Measurements from ENCODE around the gene MED12L. TPM values are rescaled to one million over a fixed set of nuclear protein-coding genes. Genes with fewer than 3 reads are reported as not detected.

MED12L gene
- total RNA-seq, 4 donors from 2014 or later = 0.08 to 1.5 (median 0.19) TPM

GRCh38 chr3:151293127-151293526, 207.7 kb downstream of the MED12L start:
- Histone ChIP-seq H3K4me1 (no peaks in the 10 kb centered on the region), H3K27ac (no peak overlapping the region), H3K9me3 (no peaks in the 10 kb centered on the region), H3K27me3 (no peaks in the 10 kb centered on the region), H3K36me3 (peaks cover 0 to 49% (median 0%) of the 10 kb centered on the region in 3 donors), H3K4me3 (no peak overlapping the region)
- intact Hi-C loops (cut with DNase I) = no loop called here
- DNase-seq = no peak
- TF ChIP-seq CTCF (IDR thresholded peaks at IDR 0.05) (no peak), POLR2A (IDR thresholded peaks at IDR 0.05) (no peak)
- WGBS, 2 donors = 40 to 56% methylated on average over 6 of the region's 6 CpGs

- WGBS, 2 donors = 67 to 88% methylated on average over 3 of the region's 3 CpGs
- TF ChIP-seq POLR2A (IDR thresholded peaks at IDR 0.05) (no peak), CTCF (IDR thresholded peaks at IDR 0.05) (no peak)
- Histone ChIP-seq H3K27ac (no peak overlapping the region), H3K27me3 (no peaks in the 10 kb centered on the region), H3K36me3 (peaks cover 0 to 78% (median 0%) of the 10 kb centered on the region in 3 donors), H3K9me3 (no peaks in the 10 kb centered on the region), H3K4me1 (peaks cover 0 to under 1% (median 0%) of the 10 kb centered on the region in 3 donors), H3K4me3 (no peak overlapping the region)
- intact Hi-C loops (cut with DNase I) = no loop called here
- no peak for DNase-seq
Observed at GRCh38 chr3:151296226-151296625, 210.8 kb downstream of the MED12L start.

- intact Hi-C loops (cut with DNase I) = no loop called here
- no peak overlapping the region for H3K27ac ChIP-seq
- no peak for TF ChIP-seq CTCF (IDR thresholded peaks at IDR 0.05)
- no peak for TF ChIP-seq POLR2A (IDR thresholded peaks at IDR 0.05)
- no peaks in the 10 kb centered on the region for H3K27me3 ChIP-seq
- 64 to 84% methylated on average over 2 of the region's 2 CpGs for WGBS, 2 donors
- DNase-seq = no peak
- no peak overlapping the region for H3K4me3 ChIP-seq
- peaks cover 0 to 12% (median 0%) of the 10 kb centered on the region in 3 donors for H3K4me1 ChIP-seq
- no peaks in the 10 kb centered on the region for H3K9me3 ChIP-seq
- peaks cover 0 to 78% (median 0%) of the 10 kb centered on the region in 3 donors for H3K36me3 ChIP-seq
Observed at GRCh38 chr3:151297429-151297828, 212.0 kb downstream of the MED12L start.

GRCh38 chr3:151299006-151299405, 213.5 kb downstream of the MED12L start:
- no peaks in the 10 kb centered on the region for H3K9me3 ChIP-seq
- no peaks in the 10 kb centered on the region for H3K27me3 ChIP-seq
- no peak overlapping the region for H3K27ac ChIP-seq
- TF ChIP-seq CTCF (IDR thresholded peaks at IDR 0.05) = no peak
- TF ChIP-seq POLR2A (IDR thresholded peaks at IDR 0.05) = no peak
- peaks cover 0 to 66% (median 0%) of the 10 kb centered on the region in 3 donors for H3K36me3 ChIP-seq
- intact Hi-C loops (cut with DNase I) = no loop called here
- no peak overlapping the region for H3K4me3 ChIP-seq
- WGBS, 2 donors = 58 to 72% methylated on average over 2 of the region's 2 CpGs
- no peak for DNase-seq
- H3K4me1 ChIP-seq = peaks cover 0 to 25% (median 1%) of the 10 kb centered on the region in 3 donors

GRCh38 chr3:151300539-151300938, 215.1 kb downstream of the MED12L start:
- intact Hi-C loops (cut with DNase I) = no loop called here
- no peak for DNase-seq
- H3K9me3 ChIP-seq = no peaks in the 10 kb centered on the region
- peaks cover 8 to 41% (median 15%) of the 10 kb centered on the region in 3 donors for H3K4me1 ChIP-seq
- H3K27ac ChIP-seq = no peak overlapping the region
- 81% methylated on average over 1 of the region's 1 CpG; no CpG with 5 or more reads in 1 of the 2 donors for WGBS, 2 donors
- no peaks in the 10 kb centered on the region for H3K27me3 ChIP-seq
- H3K36me3 ChIP-seq = peaks cover 0 to 51% (median 0%) of the 10 kb centered on the region in 3 donors
- no peak overlapping the region for H3K4me3 ChIP-seq
- TF ChIP-seq POLR2A (IDR thresholded peaks at IDR 0.05) = no peak
- TF ChIP-seq CTCF (IDR thresholded peaks at IDR 0.05) = no peak

Data from esophagus squamous epithelium (tissue), 5 donors.